ENCODE results near the gene IGLON5.

- no peak for TF ChIP-seq CTCF (conservative IDR thresholded peaks at IDR 0.05)
- no peak for TF ChIP-seq EZH2 (IDR thresholded peaks at IDR 0.05; ENCODE audit: low read depth)
Observed at GRCh38 chr19:51325161-51325976, 13.9 kb downstream of the IGLON5 start.
